Ovary (tissue), 9 donors: ENCODE measurements around the gene TERT. TPM values are rescaled to one million over a fixed set of nuclear protein-coding genes. Genes with fewer than 3 reads are reported as not detected.
A peak's percentile ranks its signal among the peaks of the same experiment; 100 is the strongest.
"Not testable (repeated sequence)": the region's sequence is repeated elsewhere in the genome, so short reads cannot be mapped to it uniquely, and the experiment has no call there.

Experiments
- DNase-seq, 5 donors: peaks; one replicate each; pipeline ENCODE4 v3.0.0-alpha.2; 2019 to 2020
- H3K27ac ChIP-seq, 2 donors: fragments of 200-600 bp; one replicate each; pipeline versions ENCODE4 v1.5.1 to v1.8.0; 2019 to 2022
- H3K27me3 ChIP-seq: fragments of 200-600 bp; one replicate; pipeline ENCODE4 v1.8.0; 2022
- H3K36me3 ChIP-seq: fragments of 200-600 bp; sonication (generic); one replicate; pipeline ENCODE4 v1.5.1; 2019
- H3K4me1 ChIP-seq: one replicate; pipeline ENCODE4 v1.8.1; 2013; ENCODE audit warnings: mild to moderate bottlenecking, moderate library complexity; ENCODE audit not compliant: insufficient read depth
- H3K4me3 ChIP-seq: fragments of 200-600 bp; sonication (generic); one replicate; pipeline ENCODE4 v1.5.1; 2017
- H3K9me3 ChIP-seq, 2 donors: fragments of 200-600 bp in 1 of 2; sonication (generic) in 1 of 2; one replicate each; pipeline versions ENCODE4 v1.5.1 to v1.8.1; 2013 to 2019; ENCODE audit warnings: mild to moderate bottlenecking in 1 of 2, moderate library complexity in 1 of 2
- EP300 ChIP-seq: sonication (generic); formaldehyde crosslinking; IDR thresholded peaks from one replicate; pipeline ENCODE4 v1.6.1; 2017; ENCODE audit warnings: antibody characterized with exemption
- POLR2A ChIP-seq: fragments of 450-650 bp; IDR thresholded peaks from one replicate; pipeline ENCODE4 v1.6.1; 2017; ENCODE audit warnings: antibody characterized with exemption, mild to moderate bottlenecking, moderate library complexity
- WGBS, 3 donors: extraction: QIAGEN DNeasy Blood & Tissue Kit in 1 of 3; methylation state at CpG; one replicate each; pipeline versions ENCODE4 v1.1.5 to v1.1.7; 2013 to 2017; 5-methylcytosine and 5-hydroxymethylcytosine counted together
- intact Hi-C, 4 donors: fragments of 100-400 bp; cut with DNase I; formaldehyde crosslinking; loops; one replicate each; pipeline versions ENCODE4 v1.11.0 to v1.15.1; 2022 to 2023
- polyA plus RNA-seq, 2 donors: library from polyadenylated mRNA; stranded (reverse); fragments of 200-250 nt in 1 of 2; fragments of 350-450 nt in 1 of 2; fragmentation: Illumina TruSeq in 1 of 2; extraction: RNeasy Lipid Tissue Mini Kit (QIAGEN cat#74804) in 1 of 2; gene quantifications; one replicate each; pipeline ENCODE4 v1.2.3, GENCODE V29; 2013 to 2014
- total RNA-seq, 7 donors: library from RNA; depleted of rRNA in 2 of 7; stranded (reverse); fragments of >200 nt in 2 of 7; fragmentation: NEBNext Ultra II Directional in 3 of 7; extraction: Animal tissue kit (Norgen Biotek cat#: 25700) in 3 of 7; gene quantifications; one replicate each; pipeline versions ENCODE4 v1.1.0 to v1.2.4, GENCODE V29; 2016 to 2023
- TF ChIP-seq, protein P1 (sequence below), 3 donors: fragments of 450-650 bp in 2 of 3; fragments of 200-600 bp in 1 of 3; IDR thresholded peaks; one replicate each; pipeline versions ENCODE4 v1.5.1 to v1.8.0; 2016 to 2022; ENCODE audit warnings: antibody characterized with exemption in 3 of 3, mild to moderate bottlenecking in 1 of 3
- donor health status: DM: no; HTN: no; CAD: no; lungs with moderate emphysema.
- donor health status: DM: no; HTN: no; CAD: no.
- donor health status: Bipolar disorder and iron deficiency.
- donor health status: DM: yes; HTN: yes; CAD: no.
- donor health status: DM: no; HTN: no; CAD: no.
- donor health status: DM: yes; HTN: yes; CAD: no.

Gene TERT
- total and polyA plus RNA-seq, 9 donors: 0.10 to 3.1 TPM; not detected in 7

DNA sequence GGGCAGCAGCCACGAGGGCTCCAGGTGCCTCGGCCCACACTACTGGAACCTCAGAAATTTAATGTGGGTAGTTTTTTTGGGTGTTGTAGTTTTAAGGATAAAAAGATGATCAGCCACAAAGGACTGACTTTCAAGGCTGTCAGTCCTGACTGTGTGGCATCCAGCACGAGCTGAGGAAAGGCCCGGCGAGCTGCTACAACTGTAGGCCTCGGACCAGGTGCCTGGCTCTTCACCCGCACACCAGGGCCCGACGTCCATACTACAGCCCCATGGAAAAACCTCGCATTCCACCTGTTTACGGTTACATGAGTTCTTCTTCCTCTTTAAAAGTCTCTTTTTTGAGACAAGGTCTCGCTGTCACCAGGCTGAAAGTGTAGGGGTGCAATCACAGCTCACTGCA, 47.4 kb upstream of the TERT start:
- Histone ChIP-seq H3K27ac (no peak overlapping the region), H3K4me1 (peaks cover 9% of the 10 kb centered on the region), H3K27me3 (no peaks in the 10 kb centered on the region), H3K9me3 (no peaks in the 10 kb centered on the region), H3K4me3 (no peak overlapping the region), H3K36me3 (no peaks in the 10 kb centered on the region)
- intact Hi-C loops: no loop called here
- TF ChIP-seq POLR2A: no peak
- TF ChIP-seq EP300: no peak
- TF ChIP-seq, protein P1, sequence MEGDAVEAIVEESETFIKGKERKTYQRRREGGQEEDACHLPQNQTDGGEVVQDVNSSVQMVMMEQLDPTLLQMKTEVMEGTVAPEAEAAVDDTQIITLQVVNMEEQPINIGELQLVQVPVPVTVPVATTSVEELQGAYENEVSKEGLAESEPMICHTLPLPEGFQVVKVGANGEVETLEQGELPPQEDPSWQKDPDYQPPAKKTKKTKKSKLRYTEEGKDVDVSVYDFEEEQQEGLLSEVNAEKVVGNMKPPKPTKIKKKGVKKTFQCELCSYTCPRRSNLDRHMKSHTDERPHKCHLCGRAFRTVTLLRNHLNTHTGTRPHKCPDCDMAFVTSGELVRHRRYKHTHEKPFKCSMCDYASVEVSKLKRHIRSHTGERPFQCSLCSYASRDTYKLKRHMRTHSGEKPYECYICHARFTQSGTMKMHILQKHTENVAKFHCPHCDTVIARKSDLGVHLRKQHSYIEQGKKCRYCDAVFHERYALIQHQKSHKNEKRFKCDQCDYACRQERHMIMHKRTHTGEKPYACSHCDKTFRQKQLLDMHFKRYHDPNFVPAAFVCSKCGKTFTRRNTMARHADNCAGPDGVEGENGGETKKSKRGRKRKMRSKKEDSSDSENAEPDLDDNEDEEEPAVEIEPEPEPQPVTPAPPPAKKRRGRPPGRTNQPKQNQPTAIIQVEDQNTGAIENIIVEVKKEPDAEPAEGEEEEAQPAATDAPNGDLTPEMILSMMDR (IDR thresholded peaks at IDR 0.05): no peak
- WGBS, 3 donors: 90 to 93% (median 91%) methylated on average over 12 of the region's 12 CpGs
- no peak for DNase-seq

DNA sequence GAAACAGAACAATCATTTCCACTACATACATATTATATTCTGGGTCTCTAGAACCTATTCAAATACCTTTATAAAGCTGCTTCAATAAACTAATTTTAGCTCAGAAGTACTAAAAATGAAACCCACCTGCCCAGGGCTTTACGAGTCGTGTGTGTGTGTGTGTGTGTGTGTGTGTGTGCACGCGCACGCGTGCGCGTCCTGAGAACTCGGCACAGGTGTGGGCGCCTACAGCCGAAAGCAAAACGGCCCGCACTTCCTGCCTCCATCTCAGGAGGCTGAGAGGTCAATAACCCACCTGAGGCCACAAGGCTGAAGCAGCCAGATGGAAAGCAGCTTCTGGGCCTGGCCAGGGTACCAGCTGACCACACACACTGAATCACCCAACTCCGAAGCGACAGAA, 47.0 kb upstream of the TERT start:
- H3K9me3 ChIP-seq: no peaks in the 10 kb centered on the region
- no peak overlapping the region for H3K4me3 ChIP-seq
- intact Hi-C loops: no loop called here
- H3K27me3 ChIP-seq: no peaks in the 10 kb centered on the region
- H3K36me3 ChIP-seq: no peaks in the 10 kb centered on the region
- H3K4me1 ChIP-seq: peaks cover 9% of the 10 kb centered on the region
- no peak for DNase-seq
- TF ChIP-seq POLR2A (no peak), EP300 (no peak)
- TF ChIP-seq, protein P1 (IDR thresholded peaks at IDR 0.05): no peak
- H3K27ac ChIP-seq: no peak overlapping the region
- WGBS, 3 donors: 91 to 92% (median 92%) methylated on average over 15 of the region's 15 CpGs

DNA sequence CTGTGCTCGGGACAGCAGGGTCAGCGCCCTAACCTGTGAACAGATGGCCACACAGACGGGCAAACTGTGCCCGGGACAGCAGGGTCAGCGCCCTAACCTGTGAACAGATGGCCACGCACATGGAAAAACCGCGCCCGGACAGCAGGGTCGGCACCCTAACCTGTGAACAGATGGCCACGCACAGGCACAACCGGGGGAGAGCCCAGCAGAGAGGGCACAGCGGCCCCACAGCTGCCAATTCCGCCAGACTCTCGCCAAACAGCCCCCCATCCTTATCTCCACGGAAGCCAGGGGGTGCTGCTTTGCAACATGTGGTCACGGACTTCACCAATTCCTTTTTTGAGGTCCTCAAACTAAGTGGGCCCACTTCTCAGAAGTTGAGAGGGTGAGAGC, 44.9 kb upstream of the TERT start:
- H3K27me3 ChIP-seq, intact Hi-C loops, H3K27ac ChIP-seq, H3K4me1 ChIP-seq, H3K36me3 ChIP-seq, DNase-seq, H3K4me3 ChIP-seq, H3K9me3 ChIP-seq: not testable (repeated sequence)
- WGBS, 3 donors: 83 to 86% (median 86%) methylated on average over 14 to 17 of the region's 17 CpGs

DNA sequence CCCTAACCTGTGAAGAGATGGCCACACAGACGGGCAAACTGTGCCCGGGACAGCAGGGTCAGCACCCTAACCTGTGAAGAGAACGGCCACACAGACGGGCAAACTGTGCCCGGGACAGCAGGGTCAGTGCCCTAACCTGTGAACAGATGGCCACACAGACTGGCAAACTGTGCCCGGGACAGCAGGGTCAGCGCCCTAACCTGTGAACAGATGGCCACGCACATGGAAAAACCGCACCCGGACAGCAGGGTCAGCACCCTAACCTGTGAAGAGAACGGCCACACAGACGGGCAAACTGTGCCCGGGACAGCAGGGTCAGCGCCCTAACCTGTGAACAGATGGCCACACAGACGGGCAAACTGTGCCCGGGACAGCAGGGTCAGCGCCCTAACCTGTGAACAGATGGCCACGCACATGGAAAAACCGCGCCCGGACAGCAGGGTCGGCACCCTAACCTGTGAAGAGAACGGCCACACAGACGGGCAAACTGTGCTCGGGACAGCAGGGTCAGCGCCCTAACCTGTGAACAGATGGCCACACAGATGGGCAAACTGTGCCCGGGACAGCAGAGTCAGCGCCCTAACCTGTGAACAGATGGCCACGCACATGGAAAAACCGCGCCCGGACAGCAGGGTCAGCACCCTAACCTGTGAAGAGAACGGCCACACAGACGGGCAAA, 44.4 kb upstream of the TERT start:
- H3K9me3 ChIP-seq, H3K27ac ChIP-seq, DNase-seq, H3K4me3 ChIP-seq, intact Hi-C loops, H3K4me1 ChIP-seq, H3K27me3 ChIP-seq, H3K36me3 ChIP-seq: not testable (repeated sequence)
- WGBS, 3 donors: 90 to 95% (median 92%) methylated on average over 26 to 33 of the region's 34 CpGs

DNA sequence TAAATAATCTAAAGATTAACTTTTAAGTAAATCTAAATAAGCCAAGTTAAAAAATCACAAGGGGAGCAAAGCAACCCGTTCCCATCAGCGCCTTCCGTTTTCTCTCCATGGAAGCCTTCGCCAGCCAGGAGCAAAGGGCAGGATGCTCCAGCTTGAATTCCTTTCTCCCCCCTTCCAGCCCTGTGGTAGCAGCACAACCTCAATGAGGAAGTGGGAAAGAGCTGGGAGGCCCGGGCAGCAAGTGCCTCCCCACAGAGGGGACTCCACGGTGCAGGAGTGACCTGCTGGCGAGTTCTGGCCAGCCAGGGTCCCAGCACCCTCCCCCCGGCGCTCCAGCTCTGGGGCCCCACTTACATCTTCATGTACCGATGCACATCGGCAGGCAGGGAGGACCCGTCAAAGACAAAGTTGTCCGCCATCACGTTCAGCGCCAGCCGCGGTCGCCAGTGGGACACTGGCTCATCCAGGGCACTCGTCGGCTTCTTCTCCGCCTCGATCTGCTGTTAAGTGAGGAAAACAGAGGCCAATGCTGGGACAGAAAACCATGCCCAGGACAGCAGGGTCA, 43.7 kb upstream of the TERT start:
- Histone ChIP-seq H3K27me3 (no peaks in the 10 kb centered on the region), H3K4me1 (no peaks in the 10 kb centered on the region), H3K27ac (no peak overlapping the region), H3K4me3 (no peak overlapping the region), H3K9me3 (no peaks in the 10 kb centered on the region), H3K36me3 (no peaks in the 10 kb centered on the region)
- intact Hi-C loops: no loop called here
- TF ChIP-seq EP300 (no peak), POLR2A (no peak)
- TF ChIP-seq, protein P1 (IDR thresholded peaks at IDR 0.05): no peak
- WGBS, 3 donors: 91 to 95% (median 92%) methylated on average over 22 of the region's 22 CpGs
- peak in 1 of 5 donors; percentile 10 for DNase-seq
